A549 treated with dexamethasone at 1 μM for 4 hours (cell line): Measurements from ENCODE around the gene IL24. TPM values are rescaled to one million over a fixed set of nuclear protein-coding genes. Genes with fewer than 3 reads are reported as not detected.

Experiments
- total RNA-seq: library from RNA; stranded (reverse); fragments of 200-300 nt; extraction: Qiagen RNA extraction; gene quantifications from 5 replicates; pipeline ENCODE4 v1.2.3, GENCODE V29; 2022

Gene IL24
- total RNA-seq = 0.25 to 0.50 TPM (median 0.39 TPM) in 5 replicates

GRCh38 chr1:206897175-206897574 lies at the start of gene IL24:
IL24 (plus strand) TSS chr1:206897443; CDS start chr1:206897833, 390 bp downstream.

GRCh38 chr1:206864939-206865671 lies 32.1 kb upstream of the IL24 start, which contains the start of gene IL20:
IL20 (plus strand) TSS chr1:206865623; CDS start chr1:206865853, 230 bp downstream.

GRCh38 chr1:206921772-206922265 lies 24.6 kb downstream of the IL24 start, which contains the start of gene FCMR:
FCMR (minus strand) TSS chr1:206921941; CDS start chr1:206921854, 87 bp downstream.

GRCh38 chr1:206946261-206946660 lies 49.0 kb downstream of the IL24 start, which contains the start of gene PIGR:
PIGR (minus strand) TSS chr1:206946466; CDS start chr1:206940531, 5,935 bp downstream.

Other genes starting within 250 kb of the IL24 start
- gene MAPKAPK2, start 212.5 kb upstream of the IL24 start, total RNA-seq = 86.5 to 112 TPM (median 108 TPM) in 5 replicates
- gene IL19, start 126.7 kb upstream of the IL24 start, total RNA-seq = 0.06 TPM in 1 of 5 replicates, not detected in the others
- not detected in 5 replicates for gene IL10, start 124.9 kb upstream of the IL24 start, total RNA-seq
- not detected in 5 replicates for gene IL20, start 31.8 kb upstream of the IL24 start, total RNA-seq
- 5.0 to 6.0 TPM (median 5.3 TPM) in 5 replicates for gene FCMR, start 24.5 kb downstream of the IL24 start, total RNA-seq
- gene PIGR, start 49.0 kb downstream of the IL24 start, total RNA-seq = not detected in 5 replicates
- gene FCAMR, start 73.0 kb downstream of the IL24 start, total RNA-seq = 0.07 to 0.08 TPM in 2 of 5 replicates, not detected in the others
- gene C1orf116, start 135.3 kb downstream of the IL24 start, total RNA-seq = 3.9 to 6.8 TPM (median 5.9 TPM) in 5 replicates
- 6.9 to 10.4 TPM (median 8.7 TPM) in 5 replicates for gene YOD1, start 153.8 kb downstream of the IL24 start, total RNA-seq
- gene PFKFB2, start 155.8 kb downstream of the IL24 start, total RNA-seq = 4.6 to 6.7 TPM (median 5.3 TPM) in 5 replicates
- 0.89 to 2.1 TPM (median 1.3 TPM) in 5 replicates for gene C4BPB, start 191.4 kb downstream of the IL24 start, total RNA-seq
- 0.58 to 0.91 TPM (median 0.67 TPM) in 5 replicates for gene C4BPA, start 206.8 kb downstream of the IL24 start, total RNA-seq